ENCODE measurements around the gene EEF1AKMT3. TPM values are rescaled to one million over a fixed set of nuclear protein-coding genes. Genes with fewer than 3 reads are reported as not detected.

Gene EEF1AKMT3
- total and polyA plus RNA-seq, 2 experiments from 2014 or later, result 12.4 to 15.7 TPM

DNA sequence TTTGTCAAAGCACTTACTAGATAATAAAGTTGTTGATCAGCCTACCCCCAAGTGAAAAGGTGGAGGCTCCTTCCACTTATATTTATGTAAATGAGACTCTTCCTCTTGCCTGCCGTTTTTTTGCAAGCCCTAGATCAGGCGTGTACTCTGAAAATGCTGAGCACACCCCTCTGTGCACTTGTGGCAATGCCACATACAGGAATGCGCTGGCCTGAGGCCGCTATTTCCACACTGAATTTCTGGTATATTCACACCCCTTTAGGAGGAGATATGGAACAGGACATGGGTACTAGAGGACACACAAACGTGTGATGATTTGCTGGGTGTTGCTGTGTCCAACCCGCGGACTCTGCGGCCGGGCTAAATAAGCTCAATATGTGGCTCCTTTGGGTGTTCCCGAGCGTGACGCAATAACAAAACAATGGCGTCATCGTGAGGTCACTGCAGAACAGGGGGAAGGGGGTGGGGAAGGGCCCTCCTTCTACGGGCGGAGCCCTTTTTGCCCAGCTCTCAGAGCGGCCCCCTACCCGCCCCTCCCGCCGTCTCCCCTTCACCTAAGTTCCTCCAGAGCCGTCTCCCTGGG is 28.1 kb upstream of the EEF1AKMT3 start:
- no peaks in the 10 kb centered on the region for H4K20me1 ChIP-seq (ENCODE audit: insufficient read depth)
- H3K9me2 ChIP-seq (ENCODE audit: insufficient read depth), result no peaks in the 10 kb centered on the region
- H3K27ac ChIP-seq, result peak overlapping the region; percentile 95
- peak overlapping the region; percentile 49 for H3K4me2 ChIP-seq (ENCODE audit: unreplicated experiment)
- no peaks in the 10 kb centered on the region for H3K9me3 ChIP-seq (ENCODE audit: low read depth)
- WGBS, 2 experiments (ENCODE audit: low coverage in 1 of 2, low lambda C conversion rate in 2 of 2, missing lambda C conversion rate in 2 of 2), result 9 to 13% methylated on average over 17 to 21 of the region's 21 CpGs
- TF ChIP-seq EZH2 (IDR thresholded peaks at IDR 0.05; ENCODE audit: insufficient read depth, poor library complexity, severe bottlenecking), result no peak
- TF ChIP-seq EZH2phosphoT487 (IDR thresholded peaks at IDR 0.05; ENCODE audit: insufficient read depth, low read depth), result no peak
- H3K4me1 ChIP-seq (ENCODE audit: insufficient read depth), result peaks cover 5% of the 10 kb centered on the region; the same call in 1 of the 2 replicates
- peaks cover 12% of the 10 kb centered on the region for H3K79me2 ChIP-seq (ENCODE audit: insufficient read depth)
- peak; percentile 83 for DNase-seq
- H3K9ac ChIP-seq, result peak overlapping the region; percentile 98
- peaks cover 25% of the 10 kb centered on the region for H3F3A ChIP-seq (ENCODE audit: insufficient read depth)
- H3K27me3 ChIP-seq (replicated peaks; ENCODE audit: insufficient read depth), result peaks cover 12% of the 10 kb centered on the region
- peak overlapping the region; percentile 99 for H3K4me3 ChIP-seq
- in situ Hi-C loops (cut with MboI), result no loop called here
- H3K36me3 ChIP-seq (ENCODE audit: low read depth), result peaks cover 11% of the 10 kb centered on the region; the same call in 1 of the 2 replicates
- H2AFZ ChIP-seq, result peak overlapping the region; percentile 73

GRCh38 chr12:57744777-57745484 is 27.5 kb upstream of the EEF1AKMT3 start, which contains the start of gene TSPAN31:
TSPAN31 (plus strand) TSS chr12:57745039; CDS start chr12:57745155, 116 bp downstream.
- Histone ChIP-seq H3K4me2 (ENCODE audit: unreplicated experiment) (peak within 1 kb of the TSS; percentile 100), H3K36me3 (ENCODE audit: low read depth) (peaks cover 11% of the 10 kb centered on the region; the same call in 1 of the 2 replicates), H3K9me2 (ENCODE audit: insufficient read depth) (no peaks in the 10 kb centered on the region), H4K20me1 (ENCODE audit: insufficient read depth) (no peaks in the 10 kb centered on the region), H3K9ac (peak within 1 kb of the TSS; percentile 98), H3F3A (ENCODE audit: insufficient read depth) (peaks cover 25% of the 10 kb centered on the region), H3K27ac (peak within 1 kb of the TSS; percentile 95), H3K79me2 (ENCODE audit: insufficient read depth) (peaks cover 18% of the 10 kb centered on the region), H3K9me3 (ENCODE audit: low read depth) (no peaks in the 10 kb centered on the region), H2AFZ (peak within 1 kb of the TSS; percentile 73), H3K4me1 (ENCODE audit: insufficient read depth) (peaks cover 5% of the 10 kb centered on the region; the same call in 1 of the 2 replicates), H3K4me3 (peak within 1 kb of the TSS; percentile 99), H3K27me3 (replicated peaks; ENCODE audit: insufficient read depth) (peaks cover 5% of the 10 kb centered on the region; the same call in 1 of the 2 replicates)
- WGBS, 2 experiments (ENCODE audit: low coverage in 1 of 2, low lambda C conversion rate in 2 of 2, missing lambda C conversion rate in 2 of 2), result 0 to 1% methylated on average over 29 of the region's 29 CpGs
- in situ Hi-C loops (cut with MboI), result no loop called here
- TF ChIP-seq EZH2 (IDR thresholded peaks at IDR 0.05; ENCODE audit: insufficient read depth, poor library complexity, severe bottlenecking) (no peak), EZH2phosphoT487 (IDR thresholded peaks at IDR 0.05; ENCODE audit: insufficient read depth, low read depth) (no peak)
- peak; percentile 99 for DNase-seq

GRCh38 chr12:57745485-57745881 is 26.9 kb upstream of the EEF1AKMT3 start:
- in situ Hi-C loops (cut with MboI), result no loop called here
- no peaks in the 10 kb centered on the region for H4K20me1 ChIP-seq (ENCODE audit: insufficient read depth)
- H3K36me3 ChIP-seq (ENCODE audit: low read depth), result peaks cover 11% of the 10 kb centered on the region; the same call in 1 of the 2 replicates
- H3K4me2 ChIP-seq (ENCODE audit: unreplicated experiment), result peak overlapping the region; percentile 100
- no peaks in the 10 kb centered on the region for H3K9me2 ChIP-seq (ENCODE audit: insufficient read depth)
- H3K9me3 ChIP-seq (ENCODE audit: low read depth), result no peaks in the 10 kb centered on the region
- H3K79me2 ChIP-seq (ENCODE audit: insufficient read depth), result peaks cover 24% of the 10 kb centered on the region
- peak overlapping the region; percentile 98 for H3K9ac ChIP-seq
- H2AFZ ChIP-seq, result peak overlapping the region; percentile 73; the same call in 1 of the 2 replicates
- DNase-seq, result peak; percentile 29
- H3K27me3 ChIP-seq (replicated peaks; ENCODE audit: insufficient read depth), result 0 out of 2 replicates have a peak, but pooled peaks cover 2% of the 10 kb centered on the region
- H3F3A ChIP-seq (ENCODE audit: insufficient read depth), result peaks cover 25% of the 10 kb centered on the region
- WGBS, 2 experiments (ENCODE audit: low coverage in 1 of 2, low lambda C conversion rate in 2 of 2, missing lambda C conversion rate in 2 of 2), result 38 to 46% methylated on average over 8 of the region's 8 CpGs
- H3K4me3 ChIP-seq, result peak overlapping the region; percentile 99
- TF ChIP-seq EZH2 (IDR thresholded peaks at IDR 0.05; ENCODE audit: insufficient read depth, poor library complexity, severe bottlenecking), result no peak
- TF ChIP-seq EZH2phosphoT487 (IDR thresholded peaks at IDR 0.05; ENCODE audit: insufficient read depth, low read depth), result no peak
- H3K27ac ChIP-seq, result peak overlapping the region; percentile 95
- H3K4me1 ChIP-seq (ENCODE audit: insufficient read depth), result peaks cover 5% of the 10 kb centered on the region; the same call in 1 of the 2 replicates

GRCh38 chr12:57746025-57746424 is 26.4 kb upstream of the EEF1AKMT3 start:
- peak overlapping the region; percentile 100 for H3K4me2 ChIP-seq (ENCODE audit: unreplicated experiment)
- in situ Hi-C loops (cut with MboI), result no loop called here

More at GRCh38 chr12:57746025-57746424, 26.4 kb upstream of the EEF1AKMT3 start:
- 78 to 82% methylated on average over 3 of the region's 3 CpGs for WGBS, 2 experiments (ENCODE audit: low coverage in 1 of 2, low lambda C conversion rate in 2 of 2, missing lambda C conversion rate in 2 of 2)
- H3K79me2 ChIP-seq (ENCODE audit: insufficient read depth), result peaks cover 29% of the 10 kb centered on the region
- peaks cover 7% of the 10 kb centered on the region; the same call in 1 of the 2 replicates for H3K4me1 ChIP-seq (ENCODE audit: insufficient read depth)
- no peaks in the 10 kb centered on the region for H4K20me1 ChIP-seq (ENCODE audit: insufficient read depth)
- H3K9me3 ChIP-seq (ENCODE audit: low read depth), result no peaks in the 10 kb centered on the region
- H3K9ac ChIP-seq, result no peak overlapping the region; the same call in 1 of the 2 replicates
- H3F3A ChIP-seq (ENCODE audit: insufficient read depth), result peaks cover 25% of the 10 kb centered on the region
- no peak for DNase-seq
- H3K27me3 ChIP-seq (replicated peaks; ENCODE audit: insufficient read depth), result no peaks in the 10 kb centered on the region
- no peak for TF ChIP-seq EZH2 (IDR thresholded peaks at IDR 0.05; ENCODE audit: insufficient read depth, poor library complexity, severe bottlenecking)
- TF ChIP-seq EZH2phosphoT487 (IDR thresholded peaks at IDR 0.05; ENCODE audit: insufficient read depth, low read depth), result no peak
- H3K9me2 ChIP-seq (ENCODE audit: insufficient read depth), result no peaks in the 10 kb centered on the region
- 0 out of 2 replicates have a peak overlapping the region, but pooled peaks have one; percentile 95 for H3K27ac ChIP-seq
- H3K36me3 ChIP-seq (ENCODE audit: low read depth), result peaks cover 11% of the 10 kb centered on the region; the same call in 1 of the 2 replicates
- H3K4me3 ChIP-seq, result peak overlapping the region; percentile 99
- H2AFZ ChIP-seq, result no peak overlapping the region
